K562 treated with DMSO at 1 percent for 24 hours (cell line): ENCODE data around the gene OR8K5. TPM values are rescaled to one million over a fixed set of nuclear protein-coding genes. Genes with fewer than 3 reads are reported as not detected.

Experiments used
- total RNA-seq: library from RNA; unstranded; fragments of 300-600 nt; gene quantifications from 2 replicates; pipeline ENCODE4 v1.2.3, GENCODE V29; 2022; ENCODE audit warnings: low read depth; ENCODE audit not compliant: insufficient read depth

OR8K5 gene
- total RNA-seq: not detected in 2 replicates

GRCh38 chr11:56160217-56160616, at the start of gene OR8K5:
Gene OR8K5, minus strand, starts transcription at chr11:56160317. Its CDS starts 0 bp downstream, at chr11:56160317.

DNA sequence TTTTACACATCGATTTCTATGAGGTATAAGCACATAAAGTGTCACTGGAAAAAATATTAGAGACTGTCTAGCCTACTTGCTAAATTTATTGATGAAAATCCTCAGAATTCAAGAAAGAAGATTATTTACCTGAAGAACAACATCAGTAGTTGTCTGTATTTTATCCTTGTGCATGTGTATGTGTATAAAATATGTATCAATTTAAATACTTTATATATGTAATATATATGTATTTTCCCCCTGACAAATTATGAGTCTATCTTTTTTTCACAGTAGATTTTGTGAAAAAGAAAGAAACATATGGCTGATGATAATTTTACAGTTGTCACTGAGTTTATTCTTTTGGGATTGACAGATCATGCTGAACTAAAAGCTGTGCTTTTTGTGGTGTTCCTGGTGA, 16.2 kb upstream of the OR8K5 start, which contains the start of gene OR5J2:
Gene OR5J2 (plus strand): TSS at position 301 of the 400 bp plus-strand sequence. CDS start 0 bp downstream, at position 301.

GRCh38 chr11:56140151-56140661, 19.9 kb downstream of the OR8K5 start, which contains the start of gene OR8J3:
Gene OR8J3, minus strand, starts transcription at chr11:56140201. Its CDS starts 2,483 bp downstream, at chr11:56137718.

GRCh38 chr11:56122073-56122472, 38.0 kb downstream of the OR8K5 start, which contains the start of gene OR8H3:
Gene OR8H3, plus strand, starts transcription at chr11:56122373. Its CDS starts 0 bp downstream, at chr11:56122373.

Other genes starting within 250 kb of the OR8K5 start
- gene OR5W2, start 245.7 kb downstream of the OR8K5 start, total RNA-seq: not detected in 2 replicates
- not detected in 2 replicates for gene OR5I1, start 223.9 kb downstream of the OR8K5 start, total RNA-seq
- not detected in 2 replicates for gene OR10AG1, start 190.4 kb downstream of the OR8K5 start, total RNA-seq
- gene OR5F1, start 165.7 kb downstream of the OR8K5 start, total RNA-seq: not detected in 2 replicates
- not detected in 2 replicates for gene OR5AS1, start 132.7 kb downstream of the OR8K5 start, total RNA-seq
- gene OR8I2, start 67.0 kb downstream of the OR8K5 start, total RNA-seq: not detected in 2 replicates
- gene OR8H2, start 56.6 kb downstream of the OR8K5 start, total RNA-seq: not detected in 2 replicates
- not detected in 2 replicates for gene OR8H3, start 37.9 kb downstream of the OR8K5 start, total RNA-seq
- not detected in 2 replicates for gene OR8J3, start 20.1 kb downstream of the OR8K5 start, total RNA-seq
- not detected in 2 replicates for gene OR5J2, start 16.3 kb upstream of the OR8K5 start, total RNA-seq
- gene OR5T2, start 73.9 kb upstream of the OR8K5 start, total RNA-seq: not detected in 2 replicates
- gene OR5T3, start 91.9 kb upstream of the OR8K5 start, total RNA-seq: not detected in 2 replicates
- not detected in 2 replicates for gene OR5T1, start 113.8 kb upstream of the OR8K5 start, total RNA-seq
- not detected in 2 replicates for gene OR8H1, start 131.9 kb upstream of the OR8K5 start, total RNA-seq
- not detected in 2 replicates for gene OR8K3, start 154.8 kb upstream of the OR8K5 start, total RNA-seq
- gene OR8K1, start 185.7 kb upstream of the OR8K5 start, total RNA-seq: not detected in 2 replicates
- not detected in 2 replicates for gene OR8J1, start 194.0 kb upstream of the OR8K5 start, total RNA-seq
- not detected in 2 replicates for gene OR8U1, start 215.3 kb upstream of the OR8K5 start, total RNA-seq